IMR-90 (cell line): ENCODE measurements around the gene RRP1B. TPM values are rescaled to one million over a fixed set of nuclear protein-coding genes. Genes with fewer than 3 reads are reported as not detected.

Source experiments
- ATAC-seq: fragments of 200-7000 bp; cut with Tn5 transposase; 2 replicates; pipeline ENCODE4 v1.9.1; 2020; ENCODE audit warnings: low read depth, mild to moderate bottlenecking, moderate library complexity
- BruUV-seq: library from RNA; stranded (reverse); fragments of 400-500 nt; replicated peaks from 2 replicates; lab custom pipeline; 2021; lab: Mats Ljungman, UMichigan
- CTCF ChIA-PET: fragments of 300-600 bp; formaldehyde crosslinking; extraction: SDS; loops from one replicate; lab custom pipeline; 2021; ENCODE audit warnings: antibody characterized with exemption; lab: Yijun Ruan, JAX
- POLR2A ChIA-PET: fragments of 300-600 bp; sonication (Branson Sonifier 250); formaldehyde crosslinking; loops from one replicate; lab custom pipeline; 2022; ENCODE audit warnings: antibody characterized with exemption; ENCODE audit not compliant: unreplicated experiment; lab: Charles Lee
- DNase-seq: peaks from one replicate; pipeline ENCODE4 v3.0.0; 2013
- H2AFZ ChIP-seq: replicated peaks from 2 replicates; pipeline ENCODE3; 2013; ENCODE audit warnings: low read length, mild to moderate bottlenecking; ENCODE audit not compliant: poor library complexity
- H2AK5ac ChIP-seq: 2 replicates; pipeline ENCODE4 v1.6.1; 2013; ENCODE audit warnings: low read depth, low read length, inconsistent platforms
- H2AK9ac ChIP-seq: replicated peaks from 2 replicates; pipeline ENCODE3; 2013; ENCODE audit warnings: mild to moderate bottlenecking, low read depth, low read length, moderate library complexity; ENCODE audit not compliant: poor library complexity
- H2BK120ac ChIP-seq: 2 replicates; pipeline ENCODE4 v1.6.1; 2013; ENCODE audit warnings: low read depth, low read length, inconsistent platforms
- H2BK15ac ChIP-seq: 3 replicates; pipeline ENCODE4 v1.6.1; 2013; ENCODE audit warnings: low read depth, low read length, inconsistent platforms
- H2BK20ac ChIP-seq: 2 replicates; pipeline ENCODE4 v1.6.1; 2013; ENCODE audit warnings: low read depth, mild to moderate bottlenecking, inconsistent platforms, low read length, moderate library complexity
- H2BK5ac ChIP-seq: 2 replicates; pipeline ENCODE4 v1.6.1; 2013; ENCODE audit warnings: mild to moderate bottlenecking, low read depth, low read length, inconsistent platforms; ENCODE audit not compliant: poor library complexity, severe bottlenecking
- H3K14ac ChIP-seq: replicated peaks from 2 replicates; pipeline ENCODE4 v1.6.1; 2013; ENCODE audit warnings: low read depth, low read length, inconsistent platforms
- H3K18ac ChIP-seq: 2 replicates; pipeline ENCODE4 v1.6.1; 2013; ENCODE audit warnings: low read depth, low read length, control low read depth
- H3K23ac ChIP-seq: 2 replicates; pipeline ENCODE4 v1.6.1; 2013; ENCODE audit warnings: low read depth, low read length, inconsistent platforms
- H3K27ac ChIP-seq: 2 replicates; pipeline ENCODE4 v1.5.1; 2013; ENCODE audit warnings: mild to moderate bottlenecking, control low read depth, low read length; ENCODE audit not compliant: insufficient read depth
- H3K27me3 ChIP-seq: 2 replicates; pipeline ENCODE4 v1.6.1; 2013; ENCODE audit warnings: low read length; ENCODE audit not compliant: control insufficient read depth, insufficient read depth
- H3K36me3 ChIP-seq: 2 replicates; pipeline ENCODE4 v1.6.1; 2013; ENCODE audit warnings: low read length, mixed read lengths; ENCODE audit not compliant: control insufficient read depth, insufficient read depth
- H3K4ac ChIP-seq: 2 replicates; pipeline ENCODE4 v1.6.1; 2013; ENCODE audit warnings: low read depth, low read length, inconsistent platforms
- H3K4me1 ChIP-seq: 2 replicates; pipeline ENCODE4 v1.6.1; 2013; ENCODE audit warnings: low read length, mixed read lengths; ENCODE audit not compliant: control insufficient read depth, insufficient read depth
- H3K4me2 ChIP-seq: 2 replicates; pipeline ENCODE4 v1.6.1; 2013; ENCODE audit warnings: low read depth, mild to moderate bottlenecking, control low read depth, low read length, moderate library complexity
- H3K4me3 ChIP-seq: 2 replicates; pipeline ENCODE4 v1.5.1; 2013; ENCODE audit warnings: low read depth, mild to moderate bottlenecking, control low read depth, low read length, moderate library complexity; ENCODE audit not compliant: insufficient read depth
- H3K56ac ChIP-seq: 2 replicates; pipeline ENCODE4 v1.6.1; 2013; ENCODE audit warnings: low read length, inconsistent platforms; ENCODE audit not compliant: insufficient read depth; ENCODE audit errors: extremely low read depth
- H3K79me1 ChIP-seq, 2 experiments: 2 replicates each; pipeline ENCODE4 v1.6.1; 2013; ENCODE audit warnings: low read length in 2 of 2, inconsistent platforms in 1 of 2, low read depth in 1 of 2
- H3K9ac ChIP-seq: 2 replicates; pipeline ENCODE4 v1.6.1; 2013; ENCODE audit warnings: low read depth, low read length, control low read depth
- H3K9me1 ChIP-seq: 2 replicates; pipeline ENCODE4 v1.6.1; 2013; ENCODE audit warnings: low read length, inconsistent platforms; ENCODE audit not compliant: insufficient read depth
- H3K9me3 ChIP-seq: 2 replicates; pipeline ENCODE4 v1.6.1; 2013; ENCODE audit warnings: low read length; ENCODE audit not compliant: control insufficient read depth, insufficient read depth
- H4K20me1 ChIP-seq: 2 replicates; pipeline ENCODE4 v1.6.1; 2013; ENCODE audit warnings: low read length, inconsistent platforms; ENCODE audit not compliant: insufficient read depth
- H4K5ac ChIP-seq: 2 replicates; pipeline ENCODE4 v1.6.1; 2013; ENCODE audit warnings: mild to moderate bottlenecking, low read depth, low read length, control low read depth
- H4K8ac ChIP-seq, 2 experiments: 2 replicates each; pipeline ENCODE4 v1.6.1; 2013; ENCODE audit warnings: low read depth in 2 of 2, low read length in 2 of 2, control low read depth in 1 of 2, inconsistent platforms in 1 of 2
- H4K91ac ChIP-seq: 2 replicates; pipeline ENCODE4 v1.6.1; 2013; ENCODE audit warnings: low read depth, low read length, inconsistent platforms; ENCODE audit not compliant: insufficient read depth
- CEBPB ChIP-seq: IDR thresholded peaks from 2 replicates; pipeline ENCODE4 v1.6.1; 2012; ENCODE audit warnings: low read depth, low read length, improper control_type of control experiment
- POLR2A ChIP-seq: IDR thresholded peaks from 2 replicates; pipeline ENCODE4 v1.6.1; 2012; ENCODE audit warnings: mild to moderate bottlenecking, low read depth, low read length
- WGBS, 2 experiments: methylation state at CpG; one replicate each; pipeline versions ENCODE4 v1.1.5 to v1.1.7; 2013; ENCODE audit warnings: missing lambda C conversion rate in 2 of 2; ENCODE audit not compliant: insufficient read length in 1 of 2; ENCODE audit errors: extremely low coverage in 2 of 2; 5-methylcytosine and 5-hydroxymethylcytosine counted together
- dilution Hi-C: fragments of 300-500 bp; cut with HindIII; formaldehyde crosslinking; loops from one replicate; pipeline ENCODE4 v1.14.3; 2018; ENCODE audit warnings: low sequenced_read_pairs; ENCODE audit not compliant: unreplicated experiment
- in situ Hi-C: fragments of 300-500 bp; cut with MboI; formaldehyde crosslinking; loops from 3 replicates; pipeline ENCODE4 v1.14.3; 2019; ENCODE audit warnings: low sequenced_read_pairs, inconsistent platforms, mixed read lengths
- intact Hi-C: fragments of 100-400 bp; cut with micrococcal nuclease; formaldehyde crosslinking; loops from 2 replicates; pipeline ENCODE4 v1.10.0; 2022
- polyA plus RNA-seq, 3 experiments: library from polyadenylated mRNA; depleted of rRNA; stranded (reverse); fragments of >200 nt; gene quantifications; 2 replicates each; pipeline ENCODE4 v1.2.3, GENCODE V29; 2012; ENCODE audit warnings: low replicate concordance in 1 of 3
- total RNA-seq: library from RNA; depleted of rRNA; stranded (reverse); fragments of >200 nt; gene quantifications from 2 replicates; pipeline ENCODE4 v1.2.3, GENCODE V29; 2012

RRP1B gene
- total and polyA plus RNA-seq, 2 of the 4 experiments (the other 2 are of a cell fraction), result 11.1 to 16.1 TPM

GRCh38 chr21:43734131-43734927 is 75.0 kb downstream of the RRP1B start:
- H3K56ac ChIP-seq, result no peak overlapping the region
- peak overlapping the region; percentile 69 for H2AFZ ChIP-seq
- H3K27ac ChIP-seq, result no peak overlapping the region
- no peak overlapping the region for H3K18ac ChIP-seq
- H3K4me3 ChIP-seq, result no peak overlapping the region
- dilution Hi-C loops, result no loop called here
- no peak overlapping the region; a peak in 1 of 4 replicates for H4K8ac ChIP-seq
- H2BK120ac ChIP-seq, result no peak overlapping the region
- no TSS peak for BruUV-seq
- H3K14ac ChIP-seq, result no peak overlapping the region
- peaks cover 61% of the 10 kb centered on the region for H4K20me1 ChIP-seq
- in situ Hi-C loops, result no loop called here
- peak overlapping the region; percentile 88 for H2AK9ac ChIP-seq
- H3K9me3 ChIP-seq, result no peaks in the 10 kb centered on the region
- H3K9me1 ChIP-seq, result peaks cover 15% of the 10 kb centered on the region
- peaks cover 19% of the 10 kb centered on the region for H3K36me3 ChIP-seq
- no peak overlapping the region for H3K9ac ChIP-seq
- no peak overlapping the region for H3K23ac ChIP-seq
- H3K27me3 ChIP-seq, result no peaks in the 10 kb centered on the region
- no peak overlapping the region for H2BK15ac ChIP-seq
- ATAC-seq, result no peak
- intact Hi-C loops, result loop anchor here (1.0 kb wide), 1 partner anchor 42 kb away; the partner anchor contains the start of gene CSTB
- no peak overlapping the region; the same call in 1 of the 2 replicates for H4K91ac ChIP-seq
- WGBS, 2 experiments, result no CpG with 5 or more reads among the region's 25 CpGs
- peak overlapping the region; percentile 4; the same call in 1 of the 2 replicates for H2AK5ac ChIP-seq
- H2BK20ac ChIP-seq, result no peak overlapping the region
- POLR2A ChIA-PET, result no interaction called here
- peak; percentile 56; the same call in 1 of the 2 replicates for TF ChIP-seq CEBPB
- no peak for TF ChIP-seq POLR2A
- H3K4me1 ChIP-seq, result peaks cover 23% of the 10 kb centered on the region
- H2BK5ac ChIP-seq, result no peak overlapping the region
- peaks cover 20 to 94% of the 10 kb centered on the region in 2 experiments for H3K79me1 ChIP-seq
- no peak for DNase-seq
- no peak overlapping the region for H4K5ac ChIP-seq
- H3K4me2 ChIP-seq, result peak overlapping the region; percentile 14; the same call in 1 of the 2 replicates
- H3K4ac ChIP-seq, result no peak overlapping the region; the same call in 1 of the 2 replicates
- CTCF ChIA-PET, result no interaction called here
